Esophagus muscularis mucosa (tissue), 4 donors: ENCODE data around the gene MIR17HG. TPM values are rescaled to one million over a fixed set of nuclear protein-coding genes. Genes with fewer than 3 reads are reported as not detected.
A peak's percentile ranks its signal among the peaks of the same experiment; 100 is the strongest.

Experiments
- DNase-seq: peaks from one replicate; pipeline ENCODE4 v3.0.0-alpha.2; 2017; ENCODE audit errors: extremely low spot score
- H3K27ac ChIP-seq, 4 donors: fragments of 200-600 bp; sonication (generic); replicated peaks in 1 of 4; 1 replicate in 3 of 4; 2 replicates in 1 of 4; pipeline ENCODE4 v1.5.1; 2016 to 2019; ENCODE audit warnings: mild to moderate bottlenecking in 1 of 4
- H3K27me3 ChIP-seq, 4 donors: fragments of 200-600 bp; sonication (generic); one replicate each; pipeline versions ENCODE4 v1.5.1 to v1.6.0; 2016 to 2019
- H3K36me3 ChIP-seq, 4 donors: fragments of 200-600 bp; sonication (generic); one replicate each; pipeline ENCODE4 v1.5.1; 2016 to 2019
- H3K4me1 ChIP-seq, 4 donors: fragments of 200-600 bp; sonication (generic); one replicate each; pipeline ENCODE4 v1.5.1; 2016 to 2019
- H3K4me3 ChIP-seq, 4 donors: fragments of 200-600 bp; sonication (generic); 1 replicate in 2 of 4; 2 replicates in 2 of 4; pipeline ENCODE4 v1.5.1; 2016 to 2019; ENCODE audit warnings: mild to moderate bottlenecking in 4 of 4, moderate library complexity in 1 of 4
- H3K9me3 ChIP-seq, 4 donors: fragments of 200-600 bp; sonication (generic); 1 replicate in 3 of 4; 2 replicates in 1 of 4; pipeline ENCODE4 v1.5.1; 2016 to 2019
- CTCF ChIP-seq, 3 experiments: fragments of 200-600 bp in 2 of 3; fragments of 450-650 bp in 1 of 3; sonication (generic) in 2 of 3; IDR thresholded peaks; one replicate each; pipeline ENCODE4 v1.5.1; 2017 to 2019; ENCODE audit warnings: antibody characterized with exemption in 3 of 3, mild to moderate bottlenecking in 2 of 3, moderate library complexity in 1 of 3
- EP300 ChIP-seq: sonication (generic); formaldehyde crosslinking; IDR thresholded peaks from one replicate; pipeline ENCODE4 v1.6.1; 2017; ENCODE audit warnings: antibody characterized with exemption
- POLR2A ChIP-seq: fragments of 450-650 bp; IDR thresholded peaks from one replicate; pipeline ENCODE4 v1.6.1; 2017; ENCODE audit warnings: antibody characterized with exemption, moderate library complexity, mild to moderate bottlenecking, low read depth
- POLR2AphosphoS5 ChIP-seq, 2 donors: sonication (generic); formaldehyde crosslinking; IDR thresholded peaks; one replicate each; pipeline ENCODE4 v1.6.1; 2017; ENCODE audit warnings: antibody characterized with exemption in 2 of 2
- WGBS: methylation state at CpG from one replicate; pipeline ENCODE4 v1.1.5; 2018; 5-methylcytosine and 5-hydroxymethylcytosine counted together
- intact Hi-C: fragments of 100-400 bp; cut with DNase I; formaldehyde crosslinking; loops from one replicate; pipeline ENCODE4 v1.15.1; 2023
- total RNA-seq, 4 donors: library from RNA; depleted of rRNA; stranded (reverse); fragments of >200 nt; gene quantifications; one replicate each; pipeline versions ENCODE4 v1.1.0 to v1.2.1, GENCODE V29; 2016

The MIR17HG gene
- total RNA-seq, 4 donors from 2014 or later: 0.45 to 6.6 (median 1.9) TPM

DNA sequence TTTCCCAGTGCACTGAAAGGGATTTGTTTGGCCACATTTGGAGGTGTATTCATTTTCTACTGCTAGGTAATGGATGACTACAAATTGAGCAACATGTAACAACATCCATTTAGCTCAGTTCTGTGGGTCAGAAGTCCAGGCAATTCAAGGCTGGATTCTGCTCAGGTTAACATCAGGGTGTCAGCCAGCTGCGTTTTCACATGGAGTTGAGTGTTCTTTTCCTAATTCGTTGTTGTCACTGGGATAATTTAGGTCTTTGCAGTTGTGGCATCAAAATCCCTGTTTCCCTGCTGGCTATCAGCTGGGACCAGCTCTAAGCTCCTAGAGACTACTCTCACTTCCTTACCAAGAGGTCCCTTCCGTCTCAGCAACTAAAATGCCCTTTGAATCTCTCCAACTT lies 25.4 kb downstream of the MIR17HG start:
- TF ChIP-seq EP300 (no peak), CTCF (IDR thresholded peaks at IDR 0.05) (no peak), POLR2A (no peak), POLR2AphosphoS5 (IDR thresholded peaks at IDR 0.05) (no peak)
- Histone ChIP-seq H3K27me3 (no peaks in the 10 kb centered on the region), H3K36me3 (no peaks in the 10 kb centered on the region), H3K27ac (no peak overlapping the region), H3K9me3 (no peaks in the 10 kb centered on the region), H3K4me3 (no peak overlapping the region), H3K4me1 (no peaks in the 10 kb centered on the region)
- no peak for DNase-seq
- WGBS: 67% methylated on average over 3 of the region's 3 CpGs
- intact Hi-C loops: no loop called here

DNA sequence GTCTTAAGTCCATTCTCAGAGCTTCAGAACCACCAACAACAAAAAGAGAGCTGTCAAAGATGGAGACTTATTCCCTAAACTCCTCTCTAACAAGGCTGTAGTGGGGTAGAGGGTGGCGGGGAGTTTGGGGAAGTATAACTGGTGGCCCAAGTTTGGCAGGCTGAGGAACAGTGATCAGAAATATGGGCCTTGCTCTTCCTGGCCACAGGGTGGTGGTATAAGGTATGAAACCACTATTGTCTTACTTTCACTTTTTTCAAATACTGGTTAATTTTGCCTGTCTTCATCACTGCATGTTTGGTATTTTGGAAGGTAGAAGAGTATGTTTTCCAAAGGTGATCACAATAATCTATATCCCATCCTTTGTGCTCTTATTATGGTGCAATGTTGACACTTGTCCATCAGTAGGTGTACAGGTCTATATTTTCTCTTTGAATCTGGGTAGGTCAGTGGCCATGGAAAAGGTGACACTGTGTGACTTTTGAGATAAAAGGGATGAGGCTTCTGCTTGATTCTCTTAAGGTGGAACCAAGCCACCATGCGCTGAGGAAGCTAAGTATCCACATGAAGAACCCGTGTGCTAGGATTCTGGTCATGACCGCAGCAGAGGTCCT lies 27.7 kb downstream of the MIR17HG start:
- no peak overlapping the region for H3K4me3 ChIP-seq
- 88% methylated on average over 4 of the region's 4 CpGs for WGBS
- TF ChIP-seq POLR2AphosphoS5 (IDR thresholded peaks at IDR 0.05) (no peak), EP300 (no peak), CTCF (IDR thresholded peaks at IDR 0.05) (peak in 1 of 3 experiments; percentile 23), POLR2A (no peak)
- no peaks in the 10 kb centered on the region for H3K4me1 ChIP-seq
- no peaks in the 10 kb centered on the region for H3K9me3 ChIP-seq
- H3K27ac ChIP-seq: no peak overlapping the region
- H3K27me3 ChIP-seq: no peaks in the 10 kb centered on the region
- intact Hi-C loops: no loop called here
- DNase-seq: no peak
- no peaks in the 10 kb centered on the region for H3K36me3 ChIP-seq

DNA sequence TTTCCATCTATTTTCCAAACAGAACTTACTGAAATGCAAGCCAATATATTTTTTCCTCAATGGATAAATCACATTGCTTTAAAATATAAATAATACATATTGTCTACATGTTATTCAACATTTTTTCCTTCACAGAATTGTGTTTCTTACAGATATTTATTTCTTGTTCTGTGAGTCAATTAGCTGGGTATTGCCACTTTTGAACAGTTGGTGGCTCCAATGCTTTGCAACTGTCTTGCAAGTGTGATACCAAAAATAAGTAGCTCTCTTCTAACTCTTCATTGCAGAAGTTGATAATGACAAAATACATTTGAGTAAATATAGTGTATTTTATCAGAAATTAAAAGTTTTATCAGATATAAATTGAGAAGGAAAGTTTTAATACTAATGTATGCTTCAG lies 33.9 kb downstream of the MIR17HG start:
- H3K27ac ChIP-seq: no peak overlapping the region
- intact Hi-C loops: no loop called here

GRCh38 chr13:91383836-91384235 lies 36.3 kb downstream of the MIR17HG start:
- Histone ChIP-seq H3K4me3 (no peak overlapping the region), H3K9me3 (no peaks in the 10 kb centered on the region), H3K4me1 (no peaks in the 10 kb centered on the region), H3K27ac (no peak overlapping the region), H3K36me3 (no peaks in the 10 kb centered on the region), H3K27me3 (peaks cover 0 to 11% (median 4%) of the 10 kb centered on the region in 4 donors)
- TF ChIP-seq EP300 (no peak), POLR2A (no peak), CTCF (IDR thresholded peaks at IDR 0.05) (no peak), POLR2AphosphoS5 (IDR thresholded peaks at IDR 0.05) (no peak)
- intact Hi-C loops: no loop called here
- 87% methylated on average over 4 of the region's 4 CpGs for whole genome bisulfite sequencing
- no peak for DNase-seq

More for the DNA sequence above, 33.9 kb downstream of the MIR17HG start:
- Histone ChIP-seq H3K4me1 (no peaks in the 10 kb centered on the region), H3K27me3 (no peaks in the 10 kb centered on the region), H3K4me3 (no peak overlapping the region), H3K36me3 (no peaks in the 10 kb centered on the region), H3K9me3 (no peaks in the 10 kb centered on the region)
- TF ChIP-seq CTCF (IDR thresholded peaks at IDR 0.05) (peak in 1 of 3 experiments; percentile 12), EP300 (no peak), POLR2A (no peak), POLR2AphosphoS5 (IDR thresholded peaks at IDR 0.05) (no peak)
- no peak for DNase-seq

GRCh38 chr13:91384896-91385295 lies 37.4 kb downstream of the MIR17HG start:
- Histone ChIP-seq H3K9me3 (no peaks in the 10 kb centered on the region), H3K4me3 (no peak overlapping the region), H3K27ac (no peak overlapping the region), H3K4me1 (no peaks in the 10 kb centered on the region), H3K36me3 (no peaks in the 10 kb centered on the region), H3K27me3 (peaks cover 0 to 12% (median 4%) of the 10 kb centered on the region in 4 donors)
- DNase-seq: no peak
- TF ChIP-seq CTCF (IDR thresholded peaks at IDR 0.05) (no peak), POLR2A (no peak), EP300 (no peak), POLR2AphosphoS5 (IDR thresholded peaks at IDR 0.05) (no peak)
- intact Hi-C loops: no loop called here
- 71% methylated on average over 2 of the region's 2 CpGs for WGBS
